Measurements from ENCODE around the gene AKAP8L.
A peak's percentile ranks its signal among the peaks of the same experiment; 100 is the strongest.
"Not testable (repeated sequence)": the region's sequence is repeated elsewhere in the genome, so short reads cannot be mapped to it uniquely, and the experiment has no call there.

The AKAP8L gene

DNA sequence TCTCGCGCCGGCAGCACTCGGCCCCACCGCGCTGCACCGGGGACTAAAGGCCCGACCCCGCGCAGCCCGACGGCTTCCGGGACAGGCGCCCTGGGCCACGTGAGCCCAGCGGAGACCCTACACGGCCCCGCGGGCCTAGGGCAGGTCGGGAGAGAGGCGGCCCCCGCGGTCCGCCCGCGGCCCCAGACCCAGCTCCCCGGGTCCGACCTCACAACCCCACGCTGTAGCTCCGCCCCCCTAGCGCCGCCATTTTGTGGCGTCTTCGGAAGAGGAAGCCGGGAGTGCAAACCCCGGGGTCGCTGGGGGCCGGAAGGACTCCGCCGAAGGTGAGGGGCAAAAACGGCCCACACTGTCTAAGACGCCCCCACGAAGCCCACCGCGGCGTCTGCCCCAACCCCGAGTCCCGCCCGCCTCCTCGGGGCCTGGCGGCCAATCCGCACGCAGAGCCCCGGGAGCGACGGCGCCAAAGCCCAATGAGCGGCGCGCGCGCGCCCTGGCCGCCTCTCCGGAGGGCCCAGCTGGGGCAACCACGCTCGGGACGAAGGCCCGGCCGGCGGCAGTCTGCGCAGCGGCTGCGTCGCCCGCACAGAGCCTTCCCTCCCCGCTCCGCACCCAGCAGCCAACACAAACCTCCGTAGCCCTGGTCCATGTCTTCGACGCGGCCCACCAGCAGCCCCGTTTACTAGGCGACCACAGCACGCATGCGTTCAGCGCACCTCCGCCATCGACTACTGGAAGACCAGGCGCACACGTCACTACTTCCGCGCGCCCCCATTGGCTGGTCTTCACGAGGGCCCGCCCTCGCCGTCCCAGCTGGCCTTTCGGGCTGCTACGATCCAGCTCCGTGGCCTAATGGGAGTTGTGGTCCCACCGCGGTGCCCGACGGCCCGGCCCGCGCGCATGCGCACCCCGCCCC is 39.4 kb downstream of the AKAP8L start, which contains the start of gene AKAP8:
Gene AKAP8 (minus strand): TSS at position 705 of the 916 bp plus-strand sequence. CDS start 56 bp downstream, at position 649.
- DNase-seq: peak; percentile 95

DNA sequence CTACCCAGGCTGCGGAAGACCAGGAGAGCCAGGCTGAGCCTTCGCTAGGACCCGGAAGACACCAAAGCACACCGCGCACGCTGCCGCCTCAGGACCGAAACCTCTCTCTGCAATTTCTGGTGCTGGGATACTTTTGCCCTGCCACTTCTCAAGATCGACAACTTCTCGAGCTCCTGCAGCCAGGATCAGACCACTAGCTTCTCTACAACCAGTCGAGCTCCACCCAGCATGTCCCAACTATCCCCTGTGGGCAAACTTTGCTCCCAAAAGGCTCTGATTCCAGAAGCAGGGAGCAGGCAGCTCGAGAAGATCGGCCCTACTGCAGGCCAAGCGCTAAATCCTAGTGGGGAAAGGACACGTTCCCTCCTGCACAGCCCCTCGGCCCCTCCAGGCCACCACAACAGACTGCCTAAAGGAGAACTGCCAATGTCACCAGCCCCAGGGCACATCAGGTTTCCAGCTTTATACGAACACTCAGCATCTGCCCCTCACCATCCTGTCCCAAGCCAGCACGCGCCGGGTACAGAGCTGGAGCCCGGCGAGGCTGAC is 40.2 kb downstream of the AKAP8L start:
- peak; percentile 63 for DNase-seq

DNA sequence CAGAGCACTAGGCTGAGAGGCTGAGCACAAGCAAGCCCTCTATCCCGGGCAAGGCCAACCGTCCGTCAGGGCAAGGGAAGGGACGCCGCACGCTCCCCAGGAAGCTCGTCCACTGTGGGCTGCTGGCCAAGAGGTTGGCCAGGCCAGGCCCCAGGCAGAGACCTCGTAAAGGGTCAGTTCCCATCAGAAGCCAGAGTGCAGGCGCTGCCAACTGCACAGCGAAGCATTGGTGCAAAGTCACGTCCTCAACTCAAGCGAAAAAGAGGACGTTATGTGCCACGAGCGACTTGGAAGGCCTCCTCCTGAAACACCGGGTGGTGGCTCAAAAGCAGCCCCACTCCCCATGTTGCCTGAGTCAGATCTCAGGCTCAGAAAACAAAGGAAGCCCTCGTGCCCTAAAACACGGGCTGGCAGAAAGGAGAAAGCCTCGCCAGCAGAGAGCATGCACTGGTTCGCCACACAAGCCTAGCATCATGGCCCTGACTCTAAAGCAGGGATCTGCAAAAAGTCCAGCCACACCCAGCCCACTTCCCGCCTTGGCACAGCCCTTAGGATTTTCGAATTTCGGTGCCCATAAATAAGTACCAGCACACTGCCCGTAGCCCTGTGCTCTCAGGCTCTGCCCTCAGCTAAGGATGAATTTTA is 43.9 kb downstream of the AKAP8L start:
- no peak for DNase-seq

DNA sequence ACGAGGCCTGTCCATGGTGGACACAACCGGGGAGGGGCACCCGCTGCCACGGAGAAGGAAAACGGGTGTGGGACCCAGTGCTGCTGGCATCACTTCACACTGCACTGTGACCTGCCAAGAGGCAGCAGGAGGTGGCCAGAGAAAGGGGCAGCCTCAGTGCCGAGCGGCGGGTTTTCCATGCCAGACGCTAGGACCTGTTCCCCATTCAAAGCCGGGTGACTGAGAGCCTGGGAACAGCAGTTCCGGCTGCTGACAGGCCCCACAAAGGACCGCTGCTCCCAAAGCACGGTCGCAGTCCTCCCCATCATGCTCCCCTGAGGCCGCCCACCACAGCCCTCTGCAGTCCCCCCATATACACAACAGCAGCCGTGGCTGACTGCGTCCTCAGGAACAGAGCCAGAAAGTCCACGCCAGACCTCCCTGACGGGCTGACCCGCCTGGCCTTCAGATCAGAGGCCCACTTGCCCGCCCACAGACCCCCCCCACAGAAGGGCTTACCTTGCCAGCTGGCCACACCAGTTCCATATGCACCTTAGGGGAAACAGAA is 44.6 kb downstream of the AKAP8L start:
- DNase-seq: no peak

DNA sequence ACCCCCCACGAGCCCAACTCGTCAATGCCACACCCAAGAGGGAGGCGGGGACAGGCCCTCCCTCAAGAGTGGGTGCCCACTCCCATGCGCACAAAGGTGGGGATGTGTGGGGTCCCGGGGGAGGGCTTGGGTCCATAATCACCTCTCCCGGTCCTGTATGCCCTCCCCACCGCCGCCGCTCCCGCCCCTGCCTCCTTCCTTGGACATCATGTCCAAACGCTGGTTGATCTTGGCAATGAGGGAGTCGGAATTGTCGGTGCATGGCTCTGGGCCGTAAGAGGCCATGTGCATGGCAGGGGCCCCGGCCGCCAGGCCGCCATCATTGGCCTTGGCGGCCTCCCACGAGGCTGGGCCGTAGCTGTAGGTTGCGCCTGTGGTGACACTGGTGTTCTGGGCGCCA is 45.1 kb downstream of the AKAP8L start:
- no peak for DNase-seq

DNA sequence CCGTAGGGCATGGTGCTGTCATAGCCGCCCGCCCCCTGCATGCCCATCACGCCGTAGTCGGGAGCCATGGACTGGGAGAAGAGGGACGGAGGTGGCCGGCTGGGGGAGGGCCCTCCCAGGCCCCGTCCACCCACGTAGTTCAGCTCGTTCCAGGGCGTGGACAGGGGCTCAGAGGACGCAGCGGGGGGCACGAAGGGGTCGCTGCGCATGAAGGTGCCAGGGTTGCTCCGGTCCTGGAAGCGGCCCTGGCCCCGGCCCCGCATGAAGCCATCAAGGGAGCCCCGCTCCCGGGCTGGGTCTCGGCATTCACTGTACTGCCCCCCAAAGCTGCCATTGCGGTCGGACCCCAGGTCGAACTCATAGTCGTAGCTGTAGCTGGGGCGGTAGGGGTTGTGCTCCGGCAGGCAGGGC is 45.9 kb downstream of the AKAP8L start:
- DNase-seq: no peak

DNA sequence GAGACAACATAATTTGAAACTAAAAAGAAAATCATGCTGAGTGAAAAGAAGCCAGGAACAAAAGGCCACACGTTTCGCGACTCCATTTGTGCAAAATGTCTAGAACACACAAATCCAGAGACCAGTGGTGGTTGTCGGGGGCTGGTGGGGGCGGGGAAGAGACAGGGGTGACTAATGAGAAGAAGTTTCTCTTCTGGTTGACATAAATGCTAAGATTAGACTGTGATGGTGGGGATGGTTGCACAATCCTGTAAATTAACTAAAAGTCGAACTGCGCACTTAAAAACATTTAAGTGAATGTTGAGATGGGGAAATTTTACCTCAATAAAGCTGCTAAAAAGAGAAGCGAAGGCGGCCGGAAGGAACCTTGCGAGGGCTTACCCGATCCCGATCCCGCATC is 46.3 kb downstream of the AKAP8L start:
- no peak for DNase-seq

DNA sequence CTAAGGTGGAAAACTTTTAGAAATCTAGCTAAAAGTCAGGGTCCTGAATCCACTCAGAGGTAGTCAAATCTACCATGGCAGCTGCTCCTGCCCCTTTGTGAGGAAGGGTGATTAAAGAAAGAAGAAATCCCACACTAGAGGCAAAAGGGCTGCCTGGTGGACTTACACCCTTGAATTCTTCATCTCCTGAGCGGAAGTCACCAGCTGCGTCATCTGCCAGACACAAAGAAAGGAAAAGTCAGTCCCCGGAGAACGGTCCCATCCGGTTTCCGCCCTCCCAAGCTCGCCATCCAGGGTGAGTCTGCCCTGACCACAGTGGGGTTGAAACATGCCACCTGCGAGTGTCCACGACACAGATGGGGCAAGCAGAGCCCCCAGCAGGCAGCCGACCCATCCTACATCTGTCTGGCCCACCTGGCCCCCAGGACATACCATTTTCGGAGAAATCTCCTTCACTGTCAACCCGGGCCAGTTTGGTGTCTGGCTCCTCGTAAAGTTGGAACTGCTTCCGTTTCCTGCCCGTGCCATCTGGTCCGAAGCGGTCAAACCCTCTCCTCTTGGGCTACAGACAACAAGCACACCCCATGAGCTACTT is 46.9 kb downstream of the AKAP8L start:
- DNase-seq: no peak

DNA sequence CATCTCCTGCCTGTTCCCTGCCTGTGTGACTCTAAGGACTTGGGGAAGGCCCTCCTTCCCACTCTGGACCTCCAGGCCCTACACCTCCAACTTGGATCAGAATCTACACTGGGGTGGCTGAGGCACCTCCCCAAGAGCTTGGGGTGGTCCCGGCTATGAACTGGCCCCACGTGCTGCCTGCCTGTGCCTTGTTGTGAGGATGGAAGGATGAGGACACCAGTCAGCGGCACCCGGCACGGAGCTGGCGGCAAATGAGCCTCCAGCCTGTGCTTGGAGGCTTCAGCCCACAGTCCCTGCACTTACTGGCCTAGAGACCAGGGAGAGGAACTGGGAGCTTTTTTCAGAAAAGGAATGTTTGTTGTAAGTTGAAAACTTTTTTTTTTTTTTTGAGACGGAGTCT is 47.7 kb downstream of the AKAP8L start:
- no peak for DNase-seq

DNA sequence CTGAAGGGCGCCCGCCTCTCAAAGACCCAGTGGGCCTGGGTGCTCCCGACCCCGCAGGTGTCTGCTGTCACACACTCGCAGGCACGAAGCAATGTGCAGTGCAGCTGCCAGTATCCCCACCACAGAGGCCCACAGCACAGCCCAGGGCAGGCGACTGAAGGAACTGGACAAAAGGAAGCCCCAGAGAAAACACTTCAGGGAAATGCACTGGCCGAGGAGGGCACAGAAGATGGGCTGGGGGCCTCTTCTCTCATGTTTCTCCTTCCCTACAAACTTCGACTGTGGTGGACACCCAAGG is 49.2 kb downstream of the AKAP8L start:
- no peak for DNase-seq

DNA sequence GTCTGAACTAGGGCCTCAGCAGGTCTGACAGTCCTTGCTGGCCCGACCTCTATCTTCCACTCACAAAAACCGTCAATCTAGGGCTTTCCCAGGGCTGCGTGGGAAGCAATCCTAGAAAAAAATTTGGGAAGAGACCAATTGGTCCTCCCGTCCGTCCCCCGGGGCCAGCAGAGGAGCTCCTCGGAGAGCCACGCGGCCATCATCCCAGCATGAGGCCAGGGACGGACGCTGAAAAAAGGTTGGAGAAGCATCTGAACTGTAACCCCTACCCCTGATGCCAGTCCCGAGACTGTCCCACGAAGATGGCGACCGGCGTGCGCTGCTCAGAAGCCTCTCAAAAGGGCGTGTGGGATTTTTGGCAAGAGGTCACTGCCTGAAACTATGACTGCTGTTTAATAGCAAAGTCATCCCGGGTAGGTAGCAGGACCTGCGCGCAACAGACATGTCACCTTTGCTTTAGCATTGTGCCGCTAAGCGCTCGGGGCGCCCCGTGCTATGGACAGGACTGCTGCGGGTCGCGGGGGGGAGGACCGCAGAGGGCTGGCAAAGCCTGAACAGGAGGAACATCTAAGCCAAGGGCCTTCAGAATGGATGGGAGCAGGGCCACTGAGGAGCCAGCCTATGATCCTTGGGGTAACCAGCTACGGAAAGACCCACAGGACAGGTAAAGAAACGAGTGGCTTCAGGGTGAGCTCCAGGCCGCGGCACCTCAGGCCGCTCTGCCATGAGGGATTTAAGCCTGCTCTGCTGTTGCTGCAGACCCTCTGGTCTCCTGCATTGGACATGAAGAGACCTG is 49.8 kb downstream of the AKAP8L start:
- no peak for DNase-seq

DNA sequence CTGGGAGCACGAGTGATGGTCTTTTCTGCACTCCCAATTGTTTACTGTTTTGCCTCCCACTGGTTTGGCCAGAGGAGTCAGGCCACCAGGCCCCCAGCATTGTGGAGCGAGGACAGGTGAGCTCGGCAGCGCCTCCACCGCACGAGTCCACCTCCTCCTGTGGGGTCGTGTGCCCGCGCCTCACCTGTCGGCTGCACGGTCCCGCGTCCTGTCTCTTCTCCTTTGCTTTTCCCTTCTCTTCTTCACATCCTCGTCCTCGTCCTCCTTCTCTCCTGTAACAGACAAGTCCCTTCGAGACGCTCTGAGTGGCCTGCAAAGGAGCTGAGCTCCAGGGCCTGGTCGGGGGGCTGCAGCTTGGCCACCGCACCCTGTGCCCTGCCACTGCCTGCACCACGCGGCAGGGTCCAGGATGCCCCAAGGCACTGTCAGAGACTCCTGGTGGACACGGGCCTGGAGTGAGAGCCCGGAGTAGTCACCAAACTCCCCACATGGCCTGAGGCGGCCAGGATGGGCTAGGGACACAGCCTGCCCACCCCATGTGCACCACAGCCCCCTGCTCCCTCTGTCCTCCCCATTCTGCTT is 50.6 kb downstream of the AKAP8L start:
- no peak for DNase-seq

DNA sequence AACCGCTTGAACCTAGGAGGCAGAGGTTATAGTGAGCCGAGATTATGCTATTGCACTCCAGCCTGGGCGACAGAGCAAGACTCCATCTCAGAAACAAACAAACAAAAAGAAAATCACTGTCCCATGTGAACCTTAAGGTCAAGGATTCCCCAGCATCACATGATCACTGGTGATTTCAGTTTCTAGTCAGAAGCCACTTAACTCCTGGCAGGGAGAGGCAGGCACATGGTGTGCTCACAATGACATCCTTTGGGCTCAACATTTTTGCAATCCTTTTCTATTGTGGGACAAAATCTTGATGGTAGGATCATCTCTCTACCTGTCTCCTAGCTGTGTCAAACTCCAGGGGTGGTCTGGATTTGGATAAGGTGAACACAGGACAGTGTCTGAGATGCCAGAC is 51.3 kb downstream of the AKAP8L start:
- DNase-seq: no peak

DNA sequence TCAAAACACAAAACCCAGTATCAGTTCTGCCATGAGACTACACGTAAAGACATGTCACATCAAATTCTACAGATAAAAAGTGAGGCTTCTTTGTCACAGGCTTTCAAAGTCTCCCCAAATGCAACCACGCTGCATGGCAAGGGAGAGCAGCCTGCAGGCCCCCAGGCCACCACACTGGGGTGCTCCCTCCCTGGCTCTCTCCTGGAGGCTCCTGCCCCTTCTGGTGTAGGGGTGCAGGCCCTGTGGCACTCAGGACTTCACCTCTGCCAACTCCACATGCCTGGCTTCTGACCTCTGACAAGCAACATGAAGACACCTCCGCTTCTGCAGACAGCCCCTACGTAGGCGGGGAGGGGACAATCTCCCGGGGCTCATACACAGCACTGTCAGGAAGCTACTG is 53.5 kb downstream of the AKAP8L start:
- DNase-seq: no peak

DNA sequence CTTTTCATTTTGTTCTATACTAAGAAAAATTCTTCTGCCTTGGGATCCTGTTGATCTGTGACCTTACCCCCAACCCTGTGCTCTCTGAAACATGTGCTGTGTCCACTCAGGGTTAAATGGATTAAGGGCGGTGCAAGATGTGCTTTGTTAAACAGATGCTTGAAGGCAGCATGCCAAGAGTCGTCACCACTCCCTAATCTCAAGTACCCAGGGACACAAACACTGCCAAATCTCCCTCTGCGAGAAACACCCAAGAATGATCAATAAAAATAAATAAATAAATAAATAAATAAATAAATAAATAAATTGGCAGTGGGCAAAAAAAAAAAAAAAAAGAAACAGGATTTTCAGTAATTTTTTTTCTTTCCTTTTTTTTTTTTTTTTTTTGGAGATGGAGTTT is 55.0 kb downstream of the AKAP8L start:
- not testable (repeated sequence) for DNase-seq

DNA sequence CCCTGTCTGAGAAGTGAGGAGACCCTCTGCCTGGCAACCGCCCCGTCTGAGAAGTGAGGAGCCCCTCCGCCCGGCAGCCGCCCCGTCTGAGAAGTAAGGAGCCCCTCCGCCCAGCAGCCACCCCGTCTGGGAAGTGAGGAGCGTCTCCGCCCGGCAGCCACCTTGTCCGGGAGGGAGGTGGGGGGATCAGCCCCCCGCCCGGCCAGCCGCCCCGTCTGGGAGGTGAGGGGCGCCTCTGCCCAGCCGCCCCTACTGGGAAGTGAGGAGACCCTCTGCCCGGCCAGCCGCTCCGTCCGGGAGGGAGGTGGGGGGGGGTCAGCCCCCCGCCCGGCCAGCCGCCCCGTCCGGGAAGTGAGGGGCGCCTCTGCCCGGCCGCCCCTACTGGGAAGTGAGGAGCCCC is 55.7 kb downstream of the AKAP8L start:
- DNase-seq: not testable (repeated sequence)

DNA sequence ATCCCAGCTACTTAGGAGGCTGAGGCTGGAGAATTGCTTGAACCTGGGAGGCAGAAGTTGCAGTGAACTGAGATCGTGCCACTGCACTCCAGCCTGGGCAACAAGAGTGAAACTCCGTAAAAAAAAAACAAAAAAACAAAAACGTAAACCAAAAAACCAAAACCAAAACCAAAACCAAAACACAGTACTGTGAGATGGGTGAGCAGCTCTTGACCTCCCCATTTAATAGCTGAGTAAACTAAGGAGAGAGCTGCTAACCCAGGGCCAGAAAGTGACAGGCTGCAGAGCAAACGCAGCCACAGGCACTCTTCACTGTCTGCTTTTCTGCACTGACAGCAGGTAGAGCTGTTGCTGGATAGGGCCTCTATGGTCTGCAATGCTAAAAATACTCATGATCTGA is 58.8 kb downstream of the AKAP8L start:
- not testable (repeated sequence) for DNase-seq

DNA sequence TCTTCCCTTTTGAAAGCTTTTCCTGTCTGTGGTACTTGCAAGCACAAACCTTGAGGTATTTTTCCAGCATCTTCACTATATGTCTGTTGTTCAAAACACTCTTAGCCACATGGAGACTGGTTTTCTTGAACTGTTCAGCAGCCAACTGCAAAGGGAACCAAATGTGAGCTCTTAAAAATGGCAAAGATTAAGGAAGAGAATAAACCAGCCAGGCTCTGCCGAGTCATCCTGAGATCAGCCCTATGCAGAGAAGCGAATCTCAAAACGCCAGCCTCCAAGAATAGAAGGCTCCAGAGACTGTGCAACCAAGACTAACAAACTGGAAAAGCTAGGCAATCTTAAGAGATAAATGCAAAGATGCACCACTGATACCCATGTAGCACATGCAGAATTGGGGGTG is 59.9 kb downstream of the AKAP8L start:
- DNase-seq: no peak

DNA sequence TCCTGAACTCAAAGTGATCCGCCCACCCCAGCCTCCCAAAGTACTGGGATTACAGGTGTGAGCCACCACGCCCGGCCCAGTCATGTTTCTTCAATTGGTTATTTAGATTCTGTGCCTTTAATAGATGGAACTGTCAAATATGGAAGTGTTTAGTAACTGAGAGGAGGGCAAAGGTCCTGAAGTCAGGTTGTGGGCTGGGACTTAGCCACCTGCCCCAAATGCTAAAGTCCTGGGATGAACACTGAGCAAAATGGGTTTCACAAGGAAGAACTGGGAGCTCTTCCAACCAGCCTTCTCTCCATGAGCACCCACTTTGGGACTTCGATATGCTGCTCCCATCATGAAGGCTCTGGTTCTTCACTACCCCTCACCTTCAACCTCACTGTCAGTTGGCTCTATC is 60.9 kb downstream of the AKAP8L start:
- no peak for DNase-seq

DNA sequence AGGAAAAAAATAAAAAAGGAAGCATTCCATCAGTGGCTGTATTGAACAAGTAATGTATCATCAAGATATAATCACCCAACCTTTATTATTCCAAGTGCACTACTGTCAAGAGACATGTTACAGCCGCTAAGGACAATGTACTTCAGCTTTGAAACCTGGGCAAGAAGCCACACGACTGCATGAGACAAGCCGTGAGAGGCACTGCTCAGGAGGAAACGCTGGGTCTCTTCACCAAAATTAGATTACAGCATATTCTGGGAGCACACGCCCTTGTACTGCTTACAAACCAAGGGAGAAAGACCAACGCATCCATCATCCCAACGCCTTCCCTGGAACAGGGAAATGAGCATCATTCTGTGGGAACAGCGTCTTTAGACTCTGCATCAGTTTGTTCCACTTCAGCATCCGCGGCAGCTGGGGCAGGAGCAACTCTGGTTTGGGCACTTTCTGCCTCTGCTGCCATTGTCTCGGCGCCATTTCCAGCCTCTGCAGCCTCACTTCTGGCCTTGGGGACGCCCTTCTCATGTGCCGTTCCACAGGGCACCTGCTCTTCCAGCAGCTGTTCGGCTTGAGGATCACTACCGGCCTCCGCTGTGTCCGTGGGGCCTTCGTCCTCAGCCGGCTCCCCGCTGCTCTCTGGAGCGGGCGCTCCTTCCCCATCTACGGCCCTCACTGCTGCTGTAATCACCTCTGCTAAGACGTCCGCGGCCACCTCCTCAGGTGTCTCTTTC is 64.1 kb downstream of the AKAP8L start:
- no peak for DNase-seq

DNA sequence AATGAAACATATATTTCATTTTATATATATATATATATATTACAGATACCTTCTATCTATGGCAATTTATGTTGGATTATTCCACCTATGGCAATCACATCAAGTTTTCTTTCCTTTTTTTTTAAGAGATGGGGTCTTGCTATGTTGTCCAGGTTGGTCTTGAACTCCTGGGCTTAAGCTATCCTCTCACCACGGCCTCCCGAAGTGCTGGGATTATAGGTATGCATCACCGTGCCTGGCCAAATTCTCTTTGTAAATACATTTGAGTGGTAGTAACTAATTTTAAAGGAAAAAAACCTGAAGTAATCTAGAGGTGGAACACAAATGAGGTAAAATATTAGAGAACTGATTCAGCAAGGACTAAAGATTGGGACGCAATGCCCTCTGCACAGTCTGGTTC is 64.9 kb downstream of the AKAP8L start:
- DNase-seq: no peak

DNA sequence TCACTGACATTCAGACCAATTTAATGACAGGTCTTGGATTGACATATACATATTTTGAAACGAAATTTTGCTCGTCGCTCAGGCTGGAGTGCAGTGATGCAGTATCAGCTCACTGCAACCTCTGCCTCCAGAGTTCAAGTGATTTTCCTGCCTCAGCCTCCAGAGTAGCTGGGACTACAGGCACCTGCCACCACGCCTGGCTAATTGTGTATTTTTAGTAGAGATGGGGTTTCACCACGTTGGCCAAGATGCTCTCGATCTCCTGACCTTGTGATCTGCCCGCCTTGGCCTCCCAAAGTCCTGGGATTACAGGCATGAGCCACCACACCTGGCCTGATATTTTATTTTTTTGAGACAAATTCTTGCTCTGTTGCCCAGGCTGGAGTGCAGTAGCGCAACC is 66.3 kb downstream of the AKAP8L start:
- not testable (repeated sequence) for DNase-seq

Data from kidney glomerular epithelial cell (primary cell).